Effector memory CD4-positive, alpha-beta T cell (primary cell): ENCODE measurements around the gene PSD4.

Source experiments
- DNase-seq, 3 donors: peaks; one replicate each; pipeline ENCODE4 v3.0.0-alpha.2; 2020
- H3K27ac ChIP-seq: 2 replicates; pipeline ENCODE4 v1.7.0; 2013; ENCODE audit warnings: mild to moderate bottlenecking, low read length, moderate library complexity; ENCODE audit not compliant: insufficient read depth, poor library complexity, severe bottlenecking
- H3K27me3 ChIP-seq: replicated peaks from 2 replicates; pipeline ENCODE4 v1.7.0; 2013; ENCODE audit warnings: mild to moderate bottlenecking, low read length; ENCODE audit not compliant: insufficient read depth, control insufficient read depth, poor library complexity, severe bottlenecking
- H3K36me3 ChIP-seq: 2 replicates; pipeline ENCODE4 v1.7.0; 2013; ENCODE audit warnings: mild to moderate bottlenecking, low read length, moderate library complexity; ENCODE audit not compliant: control insufficient read depth, insufficient read depth
- H3K4me1 ChIP-seq: 2 replicates; pipeline ENCODE4 v1.7.0; 2013; ENCODE audit warnings: low read length, mild to moderate bottlenecking; ENCODE audit not compliant: control insufficient read depth, insufficient read depth, poor library complexity, severe bottlenecking
- H3K4me3 ChIP-seq: 2 replicates; pipeline ENCODE4 v1.7.0; 2013; ENCODE audit warnings: low read length, low read depth, mild to moderate bottlenecking; ENCODE audit not compliant: insufficient read depth, poor library complexity, severe bottlenecking
- H3K9me3 ChIP-seq: 2 replicates; pipeline ENCODE4 v1.7.0; 2013; ENCODE audit warnings: mild to moderate bottlenecking, low read length, moderate library complexity; ENCODE audit not compliant: control insufficient read depth

The PSD4 gene

DNA sequence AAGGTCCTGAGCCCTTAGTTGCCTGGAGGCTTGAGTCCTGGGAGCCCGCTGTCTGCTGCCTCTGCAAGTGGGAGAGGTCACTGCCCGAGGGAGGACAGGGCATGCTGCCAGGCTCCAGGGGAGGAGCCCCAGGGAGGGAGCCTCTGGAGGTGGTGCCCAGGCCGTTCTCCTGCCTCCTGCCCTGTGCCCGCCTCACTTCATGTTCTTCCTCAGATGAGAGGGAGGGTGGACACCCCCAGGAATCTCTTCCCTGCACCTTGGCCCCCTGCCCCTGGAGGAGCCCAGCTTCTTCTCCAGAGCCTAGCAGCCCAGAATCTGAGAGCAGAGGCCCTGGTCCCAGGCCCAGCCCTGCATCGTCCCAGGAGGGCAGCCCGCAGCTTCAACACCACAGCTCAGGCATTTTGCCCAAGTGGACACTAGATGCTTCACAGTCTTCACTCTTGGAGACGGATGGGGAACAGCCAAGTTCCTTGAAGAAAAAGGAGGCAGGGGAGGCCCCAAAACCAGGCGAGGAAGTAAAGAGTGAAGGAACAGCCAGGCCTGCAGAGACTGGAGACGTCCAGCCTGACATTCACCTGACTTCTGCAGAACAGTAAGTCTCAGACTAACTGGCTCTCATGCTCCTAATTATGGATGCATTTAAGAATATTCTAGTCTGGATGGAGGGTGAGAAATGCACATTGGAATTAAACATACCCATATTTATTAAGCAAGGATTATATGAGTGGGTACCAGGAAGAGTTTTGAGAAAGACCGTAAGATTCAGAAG lies 12.1 kb downstream of the PSD4 start:
- Histone ChIP-seq H3K4me3 (no peak overlapping the region), H3K9me3 (no peaks in the 10 kb centered on the region), H3K27me3 (no peaks in the 10 kb centered on the region), H3K4me1 (peaks cover 43% of the 10 kb centered on the region), H3K27ac (peak overlapping the region; percentile 33), H3K36me3 (peaks cover 38% of the 10 kb centered on the region)
- DNase-seq, result no peak

- peaks cover 43% of the 10 kb centered on the region for H3K36me3 ChIP-seq
Measured at GRCh38 chr2:113186433-113186796, 12.6 kb downstream of the PSD4 start.

GRCh38 chr2:113187771-113188170 lies 14.0 kb downstream of the PSD4 start:
- Histone ChIP-seq H3K9me3 (no peaks in the 10 kb centered on the region), H3K4me1 (peaks cover 25% of the 10 kb centered on the region), H3K36me3 (peaks cover 40% of the 10 kb centered on the region), H3K27ac (no peak overlapping the region), H3K27me3 (no peaks in the 10 kb centered on the region), H3K4me3 (no peak overlapping the region)
- no peak for DNase-seq

More at GRCh38 chr2:113186433-113186796, 12.6 kb downstream of the PSD4 start:
- H3K4me1 ChIP-seq, result peaks cover 38% of the 10 kb centered on the region
- DNase-seq, result no peak
- H3K9me3 ChIP-seq, result no peaks in the 10 kb centered on the region
- no peaks in the 10 kb centered on the region for H3K27me3 ChIP-seq
- H3K4me3 ChIP-seq, result no peak overlapping the region
- H3K27ac ChIP-seq, result no peak overlapping the region

- H3K36me3 ChIP-seq, result peaks cover 45% of the 10 kb centered on the region
- H3K27ac ChIP-seq, result no peak overlapping the region
- no peak for DNase-seq
- H3K9me3 ChIP-seq, result no peaks in the 10 kb centered on the region
- no peak overlapping the region for H3K4me3 ChIP-seq
- no peaks in the 10 kb centered on the region for H3K27me3 ChIP-seq
- H3K4me1 ChIP-seq, result peaks cover 6% of the 10 kb centered on the region
Measured at GRCh38 chr2:113190871-113191270, 17.1 kb downstream of the PSD4 start.

DNA sequence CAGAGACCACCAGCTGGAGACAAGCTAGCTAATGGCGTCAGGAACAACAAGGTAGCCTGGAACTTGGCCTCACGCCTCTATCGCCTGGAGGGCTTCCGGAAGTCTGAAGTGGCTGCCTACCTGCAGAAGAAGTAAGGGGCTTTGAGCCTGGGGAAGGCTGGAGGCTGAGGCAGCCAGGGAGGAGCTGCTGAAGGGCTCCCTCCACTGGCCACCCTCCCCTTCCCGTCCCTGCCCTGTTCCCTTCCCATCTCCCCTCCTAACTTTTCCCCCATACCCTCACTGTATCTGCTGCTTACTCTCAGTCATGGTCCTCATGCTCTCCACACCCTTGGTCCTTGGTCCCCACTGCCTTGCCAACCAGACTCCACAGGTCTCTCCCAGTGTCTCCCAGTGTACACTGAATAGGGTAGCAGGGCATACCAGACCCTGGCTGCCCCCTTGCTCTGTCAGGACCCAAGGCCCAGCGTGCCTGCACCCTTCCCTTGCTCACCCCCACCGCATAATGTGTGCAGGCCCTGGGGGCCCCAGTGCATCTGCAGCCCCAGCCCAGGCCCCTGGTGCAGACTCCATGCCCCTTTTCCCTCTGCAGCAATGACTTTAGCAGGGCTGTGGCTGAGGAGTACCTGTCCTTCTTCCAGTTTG lies 18.8 kb downstream of the PSD4 start:
- DNase-seq, result no peak
- Histone ChIP-seq H3K27me3 (no peaks in the 10 kb centered on the region), H3K36me3 (peaks cover 61% of the 10 kb centered on the region), H3K27ac (no peak overlapping the region), H3K4me1 (peaks cover 4% of the 10 kb centered on the region), H3K4me3 (no peak overlapping the region), H3K9me3 (no peaks in the 10 kb centered on the region)

DNA sequence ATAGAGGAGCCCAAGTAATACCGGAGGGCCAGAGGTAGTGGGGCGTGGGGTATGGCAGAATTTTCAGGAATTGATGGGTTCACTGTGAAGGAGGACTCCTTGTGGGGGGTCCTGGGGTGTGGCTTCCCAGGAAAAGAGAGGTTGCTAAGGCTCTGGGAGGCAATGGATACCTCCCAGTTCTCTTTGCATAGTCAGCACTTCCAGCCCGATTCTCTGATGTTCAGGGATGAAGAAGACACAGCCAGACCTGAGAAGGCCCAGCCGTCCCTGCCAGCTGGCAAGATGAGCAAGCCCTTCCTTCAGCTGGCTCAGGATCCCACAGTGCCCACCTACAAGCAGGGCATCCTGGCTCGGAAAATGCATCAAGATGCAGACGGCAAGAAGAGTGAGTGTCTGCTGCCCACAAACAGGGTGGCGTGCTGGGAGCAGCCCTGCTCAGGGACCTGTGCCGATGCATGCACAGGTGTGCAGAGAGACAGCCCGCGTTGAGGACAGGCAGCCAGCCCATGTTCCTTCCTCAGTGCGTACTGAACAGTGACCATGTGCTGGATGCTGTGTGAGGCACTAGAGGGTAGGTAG lies 22.2 kb downstream of the PSD4 start:
- Histone ChIP-seq H3K4me1 (no peaks in the 10 kb centered on the region), H3K27me3 (no peaks in the 10 kb centered on the region), H3K27ac (no peak overlapping the region), H3K4me3 (no peak overlapping the region), H3K36me3 (peaks cover 87% of the 10 kb centered on the region), H3K9me3 (no peaks in the 10 kb centered on the region)
- DNase-seq, result no peak

DNA sequence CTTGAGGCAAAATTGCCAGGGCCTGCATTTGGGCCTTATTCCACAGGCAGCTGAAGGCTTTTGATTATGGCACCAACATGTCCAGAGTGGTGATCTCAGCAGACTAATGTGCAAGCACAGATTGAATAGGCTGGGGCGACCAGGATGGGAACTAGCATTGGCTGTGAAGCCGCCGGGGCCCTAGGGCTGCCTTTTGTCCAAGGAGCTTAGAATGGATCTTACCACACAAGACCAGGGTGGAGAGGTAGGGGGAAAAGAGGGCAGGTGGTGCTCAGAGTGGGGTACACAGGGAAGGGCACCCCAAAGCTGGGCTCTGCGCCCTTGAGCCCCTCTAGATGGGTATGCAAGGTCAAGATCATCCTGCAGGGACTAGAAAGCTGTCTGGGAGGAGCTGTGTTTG lies 23.1 kb downstream of the PSD4 start:
- no peaks in the 10 kb centered on the region for H3K4me1 ChIP-seq
- no peaks in the 10 kb centered on the region for H3K27me3 ChIP-seq
- no peak overlapping the region for H3K4me3 ChIP-seq
- peaks cover 92% of the 10 kb centered on the region for H3K36me3 ChIP-seq
- H3K9me3 ChIP-seq, result no peaks in the 10 kb centered on the region
- no peak overlapping the region for H3K27ac ChIP-seq
- no peak for DNase-seq

GRCh38 chr2:113197347-113198047 lies 23.7 kb downstream of the PSD4 start:
- Histone ChIP-seq H3K27me3 (no peaks in the 10 kb centered on the region), H3K4me1 (no peaks in the 10 kb centered on the region), H3K9me3 (no peaks in the 10 kb centered on the region), H3K4me3 (no peak overlapping the region), H3K27ac (no peak overlapping the region), H3K36me3 (peaks cover 88% of the 10 kb centered on the region)
- DNase-seq, result no peak

- Histone ChIP-seq H3K9me3 (no peaks in the 10 kb centered on the region), H3K27me3 (no peaks in the 10 kb centered on the region), H3K27ac (no peak overlapping the region), H3K4me1 (no peaks in the 10 kb centered on the region), H3K36me3 (peaks cover 81% of the 10 kb centered on the region), H3K4me3 (no peak overlapping the region)
- no peak for DNase-seq
Measured at GRCh38 chr2:113198048-113198789, 24.4 kb downstream of the PSD4 start.
